ENCODE data around the gene CDH8.

- TF ChIP-seq CTCF (IDR thresholded peaks at IDR 0.05; ENCODE audit: low read depth, low read length, missing input control) (no peak), RAD21 (IDR thresholded peaks at IDR 0.05) (no peak), GABPA (IDR thresholded peaks at IDR 0.05 in 1 of 2, conservative IDR thresholded peaks at IDR 0.05 in 1 of 2) (no peak), EGR1 (IDR thresholded peaks at IDR 0.05; ENCODE audit: low read depth in 2 of 2) (no peak), FOXA2 (IDR thresholded peaks at IDR 0.05) (no peak)
Observed at GRCh38 chr16:61897657-61898056, 138.6 kb downstream of the CDH8 start.
